Left renal cortex interstitium (tissue), 4 donors: ENCODE data around the gene SH2B3. TPM values are rescaled to one million over a fixed set of nuclear protein-coding genes. Genes with fewer than 3 reads are reported as not detected.
"Not testable (repeated sequence)": the region's sequence is repeated elsewhere in the genome, so short reads cannot be mapped to it uniquely, and the experiment has no call there.

ENCODE experiments used
- DNase-seq, 4 donors: peaks; one replicate each; pipeline ENCODE4 v3.0.0-alpha.2; 2013; ENCODE audit warnings: low read depth in 4 of 4, low spot score in 2 of 4, missing footprints in 1 of 4
- polyA plus RNA-seq, 4 donors: library from polyadenylated mRNA; unstranded; fragments of 120-200 nt; gene quantifications; one replicate each; pipeline ENCODE4 v1.2.1, GENCODE V29; 2013; ENCODE audit not compliant: insufficient read length in 4 of 4

The SH2B3 gene
- polyA plus RNA-seq, 4 donors: 16.6 to 19.3 (median 17.8) TPM

DNA sequence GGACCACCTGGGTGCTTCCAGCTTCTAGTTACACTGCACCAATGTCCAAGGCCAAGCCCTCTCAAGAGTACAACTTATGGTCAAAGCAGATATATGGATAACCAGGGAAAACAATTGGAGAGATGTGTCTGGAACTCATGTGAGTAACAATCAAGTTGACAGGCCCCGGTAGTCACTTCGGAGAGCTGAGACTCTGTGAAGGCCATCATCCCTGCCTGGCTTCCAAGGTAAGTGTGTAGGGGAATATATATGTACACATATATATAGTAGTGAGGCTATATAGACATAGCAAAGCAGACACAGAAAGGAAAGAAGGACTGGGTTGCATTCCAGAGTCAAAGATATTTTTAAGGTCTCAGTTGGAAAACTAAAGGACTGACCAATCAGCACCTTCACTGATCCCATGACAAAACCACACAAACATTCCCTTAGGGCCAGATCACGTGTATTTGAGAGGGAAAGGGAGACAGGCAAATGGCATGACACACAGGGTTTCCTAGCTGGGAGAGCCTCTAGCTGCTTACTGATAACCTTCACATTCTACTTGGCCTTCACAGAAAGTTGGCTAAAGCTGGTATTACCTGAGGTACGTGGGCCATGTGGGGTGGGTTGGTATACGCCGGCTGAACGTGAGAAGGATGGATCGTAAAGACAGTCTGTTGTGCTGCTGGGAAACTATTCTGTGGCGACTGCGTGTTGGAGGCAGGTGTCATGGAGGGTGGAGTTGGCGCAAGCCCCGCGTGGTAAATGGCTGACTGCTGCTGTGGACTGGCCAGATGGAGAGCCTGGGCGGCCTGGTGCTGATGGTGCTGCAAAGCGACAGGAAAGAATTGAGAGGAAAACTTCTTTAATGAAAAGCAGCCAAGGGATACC lies 50.0 kb downstream of the SH2B3 start:
- DNase-seq: no peak

DNA sequence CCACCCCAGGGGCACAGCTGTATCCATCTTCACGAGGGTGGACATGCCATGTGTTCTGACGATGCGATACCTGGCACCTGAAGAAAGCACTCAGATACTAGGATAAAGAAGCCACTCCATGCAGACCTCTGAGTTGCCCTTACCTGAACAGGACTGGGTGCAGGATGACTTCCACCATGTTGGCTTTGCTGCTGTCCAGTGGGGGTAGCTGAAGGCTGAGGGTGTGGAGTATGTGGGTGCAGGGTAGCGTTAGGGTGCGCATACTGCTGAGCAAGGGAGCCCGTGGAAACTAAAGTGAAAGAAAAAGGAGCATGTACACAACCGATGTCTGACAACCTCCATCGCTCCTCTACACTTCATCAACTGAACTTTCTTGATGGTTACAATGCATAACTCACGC lies 51.3 kb downstream of the SH2B3 start:
- DNase-seq: no peak

DNA sequence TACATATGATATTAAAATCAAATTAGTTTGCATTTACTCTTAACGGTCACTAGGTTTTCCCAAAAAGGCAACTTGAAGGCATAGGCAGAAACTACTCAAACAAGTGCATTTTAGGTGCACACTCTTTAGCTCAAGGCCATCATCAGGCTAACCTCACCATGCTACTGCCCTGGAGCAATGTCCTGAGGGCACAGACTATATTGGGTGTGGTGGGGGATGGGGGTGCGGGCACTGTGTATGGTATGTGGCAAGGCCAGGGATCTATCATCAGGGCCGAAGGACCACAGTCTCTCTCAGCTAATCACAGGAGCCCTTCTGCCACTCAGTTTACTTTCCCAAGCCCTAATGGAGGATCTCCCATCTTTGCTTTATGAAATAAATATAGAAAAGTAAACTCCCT lies 51.9 kb downstream of the SH2B3 start:
- no peak for DNase-seq

DNA sequence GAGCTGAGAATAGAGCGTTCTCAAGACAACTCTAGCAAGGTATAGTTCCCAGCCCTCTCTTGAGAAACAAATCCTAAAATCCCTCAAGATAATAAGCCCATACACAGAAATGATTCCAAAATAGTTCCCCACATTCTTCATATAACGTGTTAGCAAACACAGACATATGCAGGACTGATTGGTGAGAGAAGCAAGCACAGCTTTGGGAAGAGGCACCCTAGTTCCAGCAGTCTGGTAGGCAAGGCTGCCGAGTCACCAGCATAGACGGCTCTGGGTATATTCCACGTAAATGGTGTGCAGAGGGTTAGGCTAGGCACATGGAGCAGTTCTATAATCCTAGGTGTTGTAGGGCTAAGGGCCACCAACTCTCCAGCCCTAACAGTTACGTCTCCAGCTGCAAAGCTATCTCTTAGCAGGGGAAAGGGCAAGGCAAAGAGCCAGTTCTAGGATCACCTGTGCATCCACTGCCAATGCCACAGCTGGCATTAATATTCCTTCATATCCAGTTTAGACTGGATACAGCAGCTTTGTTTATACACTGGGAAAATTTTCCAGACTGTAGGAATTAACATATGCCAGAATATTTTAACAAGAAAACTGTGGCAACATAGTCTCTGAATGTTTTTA lies 52.9 kb downstream of the SH2B3 start:
- no peak for DNase-seq

DNA sequence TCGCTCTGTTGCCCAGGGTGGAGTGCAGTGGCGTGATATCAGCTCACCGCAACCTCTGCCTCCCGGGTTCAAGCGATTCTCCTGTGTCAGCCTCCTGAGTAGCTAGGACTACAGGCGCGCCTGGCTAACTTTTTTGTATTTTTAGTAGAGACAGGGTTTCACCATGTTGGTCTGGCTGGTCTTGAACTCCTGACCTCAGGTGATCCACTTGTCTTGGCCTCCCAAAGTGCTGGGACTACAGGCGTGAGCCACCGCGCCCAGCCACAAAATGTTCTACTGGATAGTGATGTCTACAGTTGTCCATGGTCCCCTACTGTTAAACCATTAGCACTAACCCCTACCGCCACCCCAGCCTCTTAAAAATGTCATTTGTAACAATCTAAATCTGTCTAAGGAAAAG lies 54.4 kb downstream of the SH2B3 start:
- not testable (repeated sequence) for DNase-seq

DNA sequence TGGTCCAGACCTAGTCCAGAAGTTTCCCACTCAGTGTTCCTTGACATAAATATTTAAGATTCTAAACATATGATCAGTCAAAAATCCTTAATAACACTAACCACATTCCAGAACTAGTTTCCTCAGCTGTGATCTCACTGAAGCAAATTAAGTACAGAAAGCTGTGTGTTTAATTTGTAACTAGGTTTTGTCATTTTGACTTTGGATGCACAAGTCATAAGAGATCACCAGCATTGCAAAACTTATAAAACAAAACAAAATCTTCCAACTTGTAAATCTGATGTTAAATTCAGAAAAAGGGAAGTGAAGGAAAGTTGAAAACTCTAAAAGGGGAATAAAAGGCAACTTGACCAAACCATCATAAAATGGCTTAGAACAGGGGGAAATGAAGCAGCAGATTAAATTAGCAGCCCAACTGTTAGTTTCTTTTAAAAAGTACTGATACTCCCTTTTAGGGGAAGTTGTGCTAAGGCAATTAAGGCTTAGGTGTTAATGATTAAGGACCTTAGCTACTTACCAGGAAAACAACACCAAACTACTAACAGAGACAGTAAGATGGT lies 56.6 kb downstream of the SH2B3 start:
- no peak for DNase-seq

DNA sequence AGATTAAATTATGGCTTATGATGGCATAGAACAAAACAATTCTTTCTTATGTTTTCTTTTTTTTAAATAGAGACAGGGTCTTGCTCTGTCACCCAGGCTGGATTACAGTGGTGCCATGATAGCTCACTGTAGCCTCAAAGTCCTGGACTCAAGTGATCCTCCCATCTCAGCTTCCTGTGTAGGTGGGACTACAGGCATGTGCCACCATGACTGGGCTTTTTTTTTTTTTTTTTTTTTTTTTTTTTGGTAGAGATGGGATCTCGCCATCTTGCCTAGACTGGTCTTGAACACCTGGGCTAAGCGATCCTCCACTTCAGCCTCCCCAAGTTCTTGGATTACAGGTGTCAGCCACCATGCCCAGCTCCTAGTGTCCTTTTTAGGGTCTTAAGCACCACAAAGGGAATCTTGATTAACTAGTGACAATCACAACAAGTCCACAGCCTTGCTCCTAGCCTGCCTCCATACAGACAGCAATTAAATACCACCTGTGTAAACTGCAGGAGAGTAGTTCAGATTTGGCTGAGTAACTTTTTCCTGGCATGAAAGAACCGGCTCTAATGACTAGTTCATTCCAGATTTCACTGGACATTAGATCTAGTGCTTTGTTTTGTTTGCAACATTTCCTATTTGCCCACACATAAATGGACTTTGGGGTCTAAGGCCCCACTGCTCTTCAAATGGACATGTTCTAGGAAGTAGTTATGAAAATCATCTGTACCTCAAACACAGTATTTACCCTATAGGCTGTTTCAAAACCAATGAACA lies 61.6 kb downstream of the SH2B3 start:
- no peak for DNase-seq

DNA sequence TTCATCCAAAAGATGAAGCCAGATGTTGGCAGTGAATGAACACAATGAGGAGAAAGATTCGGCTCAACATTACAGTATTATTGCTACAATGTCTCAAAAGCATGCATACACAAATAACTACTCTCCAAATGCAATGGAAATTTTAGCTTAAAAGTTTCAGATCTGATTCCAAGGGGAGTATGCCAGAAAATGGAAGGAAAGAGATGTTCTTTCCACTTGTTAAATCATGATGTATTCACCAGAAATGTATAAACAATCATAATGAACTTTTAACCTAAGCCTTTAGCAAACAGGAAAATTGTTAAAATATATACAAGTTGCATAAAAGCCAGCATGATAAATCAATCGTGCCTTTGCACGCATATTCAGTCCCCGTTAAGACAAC lies 62.1 kb downstream of the SH2B3 start:
- DNase-seq: no peak

DNA sequence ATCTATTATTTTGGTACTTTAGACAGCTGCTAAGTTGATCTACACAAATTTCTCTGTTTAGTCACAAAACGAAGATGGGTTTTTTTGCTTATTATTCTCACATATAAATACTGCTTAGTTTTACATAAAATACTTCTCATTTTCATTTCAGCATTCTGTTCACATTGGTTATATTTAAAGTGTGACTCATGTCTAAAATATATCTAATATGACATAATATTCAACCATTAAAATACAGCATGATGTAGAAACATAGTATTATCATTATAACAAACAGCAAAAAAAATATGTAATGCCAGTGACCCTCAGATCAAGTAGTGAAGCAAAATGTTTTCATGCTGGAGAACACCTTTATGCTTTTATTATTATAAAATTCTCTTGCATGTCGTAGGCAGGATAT lies 63.7 kb downstream of the SH2B3 start:
- DNase-seq: no peak

DNA sequence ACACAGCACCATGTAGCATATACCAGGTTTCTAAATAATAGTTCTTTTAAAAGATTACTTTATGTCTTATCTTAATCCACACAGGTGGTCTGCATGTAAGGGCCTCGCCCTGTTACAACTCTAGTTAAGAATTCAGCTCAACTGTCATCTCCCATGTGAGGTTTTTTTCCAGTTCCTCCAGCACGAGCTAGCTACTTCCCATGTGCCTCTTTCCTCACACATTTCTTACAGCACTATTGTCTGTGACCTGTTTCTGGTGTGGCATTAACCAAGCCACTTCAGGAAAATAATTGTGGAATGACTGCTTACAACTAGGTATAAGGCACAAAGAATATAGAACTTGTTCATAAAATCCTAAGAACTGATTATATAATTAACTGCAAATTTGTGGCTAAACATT lies 65.5 kb downstream of the SH2B3 start:
- no peak for DNase-seq

DNA sequence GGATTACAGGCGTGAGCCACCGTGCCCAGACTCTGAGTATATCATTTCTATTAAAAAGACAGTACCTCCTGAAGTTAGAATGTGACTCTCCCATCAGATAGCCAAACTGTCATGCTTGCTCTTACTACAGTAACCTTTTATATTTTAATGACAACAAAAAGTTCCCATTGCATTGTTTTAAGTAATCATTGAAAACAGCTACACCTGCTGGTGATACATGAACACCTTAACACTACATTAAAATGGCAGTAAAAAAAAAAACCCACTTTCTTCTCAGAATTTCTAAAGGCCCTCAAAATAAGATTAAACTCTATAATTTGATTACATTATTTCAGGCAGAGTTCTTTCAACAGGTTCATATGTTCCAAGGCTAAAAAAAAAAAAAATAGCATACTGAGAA lies 76.7 kb downstream of the SH2B3 start:
- DNase-seq: no peak

DNA sequence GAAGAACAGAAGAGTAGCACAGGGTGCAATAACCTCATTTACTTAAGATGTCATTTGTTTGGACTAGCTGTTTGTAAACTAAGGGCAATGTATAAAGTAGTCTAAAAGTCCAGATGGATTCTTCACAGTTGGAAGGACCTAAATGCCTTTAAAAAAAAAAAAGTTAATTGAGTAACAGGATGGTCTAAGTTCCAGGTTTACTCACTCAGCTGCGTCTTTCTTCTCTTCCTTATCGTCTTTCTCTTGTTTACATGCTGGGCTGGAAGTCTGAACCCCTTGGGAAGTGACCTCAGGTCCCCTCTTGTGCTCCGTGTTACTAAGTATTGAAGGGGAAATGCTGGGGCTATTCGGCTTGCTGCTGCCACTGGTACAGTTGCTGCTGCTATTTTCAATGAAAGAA lies 82.5 kb downstream of the SH2B3 start:
- no peak for DNase-seq

DNA sequence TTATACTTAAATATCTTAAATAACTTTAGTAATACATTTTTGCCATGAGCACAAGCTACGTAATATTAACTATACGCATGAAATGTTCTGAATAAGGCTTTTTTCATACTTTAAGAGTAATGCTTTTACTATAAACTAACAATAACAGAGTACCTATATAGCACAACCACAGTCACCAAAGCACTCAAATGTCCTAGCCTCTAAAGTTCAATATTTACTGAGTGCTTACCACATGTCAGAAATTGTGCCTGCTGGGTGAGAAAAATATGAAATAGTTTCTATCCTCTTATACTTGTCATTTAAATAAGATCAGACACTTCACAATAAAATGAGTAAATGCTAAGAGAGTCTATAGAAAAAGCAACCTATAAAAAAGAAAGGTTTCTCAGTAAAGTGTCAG lies 83.1 kb downstream of the SH2B3 start:
- DNase-seq: no peak

DNA sequence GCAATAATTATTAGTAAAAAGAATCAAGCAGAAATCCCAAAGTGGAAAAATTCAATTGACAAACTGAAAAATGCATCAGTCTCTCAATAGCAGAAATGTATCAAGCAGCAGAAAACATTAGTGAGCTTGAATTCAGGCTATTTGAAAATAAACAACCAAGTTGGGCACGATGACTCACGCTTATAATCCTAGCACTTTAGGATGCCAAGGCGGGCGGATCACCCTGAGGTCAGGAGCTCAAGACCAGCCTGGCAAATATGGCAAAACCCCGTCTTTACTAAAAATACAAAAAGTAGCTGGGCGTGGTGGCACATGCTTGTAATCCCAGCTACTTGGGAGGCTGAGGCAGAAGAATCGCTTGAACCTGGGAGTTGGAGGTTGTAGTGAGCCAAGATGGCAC lies 87.3 kb downstream of the SH2B3 start:
- DNase-seq: not testable (repeated sequence)

DNA sequence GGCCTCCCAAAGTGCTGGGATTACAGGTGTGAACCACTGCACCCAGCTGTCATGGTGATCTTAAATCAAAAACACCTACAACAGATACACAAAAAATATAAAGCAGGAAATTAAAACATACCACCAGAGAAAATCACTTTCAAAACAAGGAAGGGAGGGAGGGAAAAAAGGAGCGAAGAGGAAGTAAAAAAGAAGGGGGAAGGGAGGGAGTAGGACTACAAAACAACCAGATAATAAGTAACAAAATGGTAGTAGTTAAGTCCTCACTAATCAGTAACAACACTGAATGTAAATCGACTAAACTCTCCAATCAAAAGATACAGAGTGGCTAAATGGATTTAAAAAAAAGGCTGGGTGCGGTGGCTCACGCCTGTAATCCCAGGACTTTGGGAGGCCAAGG lies 89.0 kb downstream of the SH2B3 start:
- DNase-seq: no peak

Other genes with a start within 250 kb of the SH2B3 start
- 10 to 100 TPM; 11.9 to 17.0 (median 13.1) TPM for gene PHETA1, start 36.8 kb upstream of the SH2B3 start, polyA plus RNA-seq
- 10 to 100 TPM; 46.7 to 99.7 (median 77.6) TPM for gene ATXN2, start 193.4 kb downstream of the SH2B3 start, polyA plus RNA-seq